ENCODE measurements around the gene RCBTB1. TPM values are rescaled to one million over a fixed set of nuclear protein-coding genes. Genes with fewer than 3 reads are reported as not detected.

The RCBTB1 gene
- total RNA-seq, 1 donor from 2014 or later: 16.1 TPM

- Mint-ChIP-seq H3K4me3 (ENCODE audit: unreplicated experiment) (no peak overlapping the region), H3K36me3 (ENCODE audit: low read depth, unreplicated experiment) (no peaks in the 10 kb centered on the region), H3K4me1 (ENCODE audit: low read depth, unreplicated experiment) (peaks cover 12% of the 10 kb centered on the region), H3K27ac (ENCODE audit: unreplicated experiment) (no peak overlapping the region), H3K9me3 (ENCODE audit: unreplicated experiment) (no peaks in the 10 kb centered on the region), H3K27me3 (ENCODE audit: low read depth, unreplicated experiment) (no peaks in the 10 kb centered on the region)
- Histone ChIP-seq H3K4me1 (ENCODE audit: insufficient read depth, low read length) (no peaks in the 10 kb centered on the region), H3K27me3 (ENCODE audit: insufficient read depth, low read length) (no peaks in the 10 kb centered on the region), H3K9ac (ENCODE audit: low read length) (no peak overlapping the region), H3K79me2 (ENCODE audit: insufficient read depth, low read length) (no peaks in the 10 kb centered on the region), H3K27ac (ENCODE audit: low read depth, low read length) (no peak overlapping the region), H3K4me3 (ENCODE audit: insufficient read depth, low read depth, low read length) (no peak overlapping the region), H4K20me1 (ENCODE audit: insufficient read depth, low read length) (no peaks in the 10 kb centered on the region), H3K36me3 (ENCODE audit: insufficient read depth, low read length) (no peaks in the 10 kb centered on the region), H2AFZ (ENCODE audit: low read depth, low read length) (no peak overlapping the region), H3K4me2 (ENCODE audit: low read length) (no peak overlapping the region), H3K9me3 (ENCODE audit: insufficient read depth, low read depth, low read length) (no peaks in the 10 kb centered on the region)
- FAIRE-seq: no peak
- TF ChIP-seq CTCF (IDR thresholded peaks at IDR 0.05; ENCODE audit: insufficient read depth, low read depth, low read length): no peak
- no peak for TF ChIP-seq EZH2 (IDR thresholded peaks at IDR 0.05; ENCODE audit: insufficient read depth, low read length)
- no peak for DNase-seq (ENCODE audit: low read depth)
These were observed 23.4 kb upstream of the RCBTB1 start for GRCh38 chr13:49608651-49609331.

- Mint-ChIP-seq H3K4me3 (ENCODE audit: unreplicated experiment) (no peak overlapping the region), H3K27ac (ENCODE audit: unreplicated experiment) (no peak overlapping the region), H3K9me3 (ENCODE audit: unreplicated experiment) (no peaks in the 10 kb centered on the region), H3K4me1 (ENCODE audit: low read depth, unreplicated experiment) (peaks cover 12% of the 10 kb centered on the region), H3K36me3 (ENCODE audit: low read depth, unreplicated experiment) (no peaks in the 10 kb centered on the region), H3K27me3 (ENCODE audit: low read depth, unreplicated experiment) (no peaks in the 10 kb centered on the region)
- no peak overlapping the region for H3K27ac ChIP-seq (ENCODE audit: low read depth, low read length)
- no peaks in the 10 kb centered on the region for H3K36me3 ChIP-seq (ENCODE audit: insufficient read depth, low read length)
- H3K9ac ChIP-seq (ENCODE audit: low read length): no peak overlapping the region
- no peak overlapping the region for H3K4me3 ChIP-seq (ENCODE audit: insufficient read depth, low read depth, low read length)
- no peaks in the 10 kb centered on the region for H3K9me3 ChIP-seq (ENCODE audit: insufficient read depth, low read depth, low read length)
- H4K20me1 ChIP-seq (ENCODE audit: insufficient read depth, low read length): no peaks in the 10 kb centered on the region
- TF ChIP-seq CTCF (IDR thresholded peaks at IDR 0.05; ENCODE audit: insufficient read depth, low read depth, low read length) (no peak), EZH2 (IDR thresholded peaks at IDR 0.05; ENCODE audit: insufficient read depth, low read length) (no peak)
- DNase-seq (ENCODE audit: low read depth) (no peak), FAIRE-seq (no peak)
- H3K27me3 ChIP-seq (ENCODE audit: insufficient read depth, low read length): no peaks in the 10 kb centered on the region
- no peaks in the 10 kb centered on the region for H3K4me1 ChIP-seq (ENCODE audit: insufficient read depth, low read length)
- no peaks in the 10 kb centered on the region for H3K79me2 ChIP-seq (ENCODE audit: insufficient read depth, low read length)
- no peak overlapping the region for H3K4me2 ChIP-seq (ENCODE audit: low read length)
- H2AFZ ChIP-seq (ENCODE audit: low read depth, low read length): no peak overlapping the region
These were observed 22.4 kb upstream of the RCBTB1 start for GRCh38 chr13:49607761-49608160.

Measured in astrocyte (in vitro differentiated cells and primary cell).